Activated CD8-positive, alpha-beta memory T cell treated with anti-CD3 and anti-CD28 coated beads, Interleukin-2, amount 10 ng/mL, durations not matched to agents 7 days and 5 days (primary cell): ENCODE data around the gene STARD8. TPM values are rescaled to one million over a fixed set of nuclear protein-coding genes. Genes with fewer than 3 reads are reported as not detected.
"Not testable (repeated sequence)": the region's sequence is repeated elsewhere in the genome, so short reads cannot be mapped to it uniquely, and the experiment has no call there.

Experiments
- ATAC-seq: fragments of 150-1000 bp; cut with Tn5 transposase; one replicate; pipeline ENCODE4 v1.10.0; 2021; ENCODE audit warnings: moderate library complexity
- CTCF ChIA-PET: fragments of 350-600 bp; sonication (Branson Sonifier 250); formaldehyde crosslinking; loops from one replicate; lab custom pipeline; 2021; ENCODE audit warnings: antibody characterized with exemption; lab: Charles Lee
- DNase-seq: peaks from one replicate; pipeline ENCODE4 v3.0.0-alpha.2; 2020
- H3K27ac Mint-ChIP-seq: one replicate; pipeline ENCODE4 v1.8.0; 2021; ENCODE audit warnings: mild to moderate bottlenecking, mixed read lengths
- H3K27me3 Mint-ChIP-seq: one replicate; pipeline ENCODE4 v1.8.0; 2021; ENCODE audit warnings: mixed read lengths
- H3K36me3 Mint-ChIP-seq: one replicate; pipeline ENCODE4 v1.8.0; 2021; ENCODE audit warnings: mild to moderate bottlenecking, mixed read lengths
- H3K4me1 Mint-ChIP-seq: one replicate; pipeline ENCODE4 v1.8.0; 2021; ENCODE audit warnings: mixed read lengths
- H3K4me3 Mint-ChIP-seq: one replicate; pipeline ENCODE4 v1.8.0; 2021; ENCODE audit warnings: mild to moderate bottlenecking, moderate library complexity, mixed read lengths
- H3K9me3 Mint-ChIP-seq: one replicate; pipeline ENCODE4 v1.8.0; 2022; ENCODE audit warnings: low read depth, mixed read lengths
- total RNA-seq, 2 experiments: library from RNA; stranded (reverse); gene quantifications; one replicate each; pipeline ENCODE4 v1.2.3, GENCODE V29; 2021

Gene STARD8, protein sequence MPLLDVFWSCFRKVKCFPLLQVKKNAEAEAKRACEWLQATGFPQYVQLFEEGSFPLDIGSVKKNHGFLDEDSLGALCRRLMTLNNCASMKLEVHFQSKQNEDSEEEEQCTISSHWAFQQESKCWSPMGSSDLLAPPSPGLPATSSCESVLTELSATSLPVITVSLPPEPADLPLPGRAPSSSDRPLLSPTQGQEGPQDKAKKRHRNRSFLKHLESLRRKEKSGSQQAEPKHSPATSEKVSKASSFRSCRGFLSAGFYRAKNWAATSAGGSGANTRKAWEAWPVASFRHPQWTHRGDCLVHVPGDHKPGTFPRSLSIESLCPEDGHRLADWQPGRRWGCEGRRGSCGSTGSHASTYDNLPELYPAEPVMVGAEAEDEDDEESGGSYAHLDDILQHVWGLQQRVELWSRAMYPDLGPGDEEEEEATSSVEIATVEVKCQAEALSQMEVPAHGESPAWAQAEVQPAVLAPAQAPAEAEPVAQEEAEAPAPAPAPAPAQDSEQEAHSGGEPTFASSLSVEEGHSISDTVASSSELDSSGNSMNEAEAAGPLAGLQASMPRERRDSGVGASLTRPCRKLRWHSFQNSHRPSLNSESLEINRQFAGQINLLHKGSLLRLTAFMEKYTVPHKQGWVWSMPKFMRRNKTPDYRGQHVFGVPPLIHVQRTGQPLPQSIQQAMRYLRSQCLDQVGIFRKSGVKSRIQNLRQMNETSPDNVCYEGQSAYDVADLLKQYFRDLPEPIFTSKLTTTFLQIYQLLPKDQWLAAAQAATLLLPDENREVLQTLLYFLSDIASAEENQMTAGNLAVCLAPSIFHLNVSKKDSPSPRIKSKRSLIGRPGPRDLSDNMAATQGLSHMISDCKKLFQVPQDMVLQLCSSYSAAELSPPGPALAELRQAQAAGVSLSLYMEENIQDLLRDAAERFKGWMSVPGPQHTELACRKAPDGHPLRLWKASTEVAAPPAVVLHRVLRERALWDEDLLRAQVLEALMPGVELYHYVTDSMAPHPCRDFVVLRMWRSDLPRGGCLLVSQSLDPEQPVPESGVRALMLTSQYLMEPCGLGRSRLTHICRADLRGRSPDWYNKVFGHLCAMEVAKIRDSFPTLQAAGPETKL
- 1 to 10 TPM in 1 of 2 experiments, under 1 TPM in 1; 0.64 to 2.3 TPM for total RNA-seq

- H3K27me3 Mint-ChIP-seq = peaks cover 11% of the 10 kb centered on the region
- no peak within 1 kb of the TSS for H3K27ac Mint-ChIP-seq
- CTCF ChIA-PET = no interaction called here
- no peaks in the 10 kb centered on the region for H3K4me1 Mint-ChIP-seq
- no peak within 1 kb of the TSS for H3K4me3 Mint-ChIP-seq
- H3K9me3 Mint-ChIP-seq = no peaks in the 10 kb centered on the region
- H3K36me3 Mint-ChIP-seq = no peaks in the 10 kb centered on the region
- no peak for DNase-seq
- no peak for ATAC-seq
These were observed at the start of gene STARD8 for GRCh38 chrX:68647156-68647957. Gene STARD8 (plus strand): TSS chrX:68647666. CDS start chrX:68647883, 217 bp downstream.

DNA sequence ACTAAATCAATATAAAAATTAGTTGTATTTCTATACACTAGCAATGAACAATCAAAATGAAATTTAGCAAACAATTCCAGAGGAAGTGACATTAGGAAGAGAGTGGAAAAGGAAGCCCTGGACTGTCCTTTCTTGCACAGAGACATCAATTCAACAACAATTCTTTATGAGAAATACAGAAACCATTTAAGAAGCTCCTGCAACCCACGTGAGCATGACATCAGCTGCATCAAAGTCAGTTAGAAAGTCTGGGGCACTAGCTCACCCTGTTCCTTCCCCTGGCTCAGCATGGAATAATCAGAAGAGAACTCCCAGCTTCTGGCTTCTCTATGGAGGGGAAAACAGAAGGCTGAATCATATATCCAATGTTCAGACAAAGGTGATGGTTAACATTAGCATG, 48.6 kb upstream of the STARD8 start:
- DNase-seq = no peak
- H3K27ac Mint-ChIP-seq = no peak overlapping the region
- no peak for ATAC-seq
- H3K9me3 Mint-ChIP-seq = no peaks in the 10 kb centered on the region
- CTCF ChIA-PET = no interaction called here
- H3K27me3 Mint-ChIP-seq = no peaks in the 10 kb centered on the region
- no peaks in the 10 kb centered on the region for H3K4me1 Mint-ChIP-seq
- H3K4me3 Mint-ChIP-seq = no peak overlapping the region
- no peaks in the 10 kb centered on the region for H3K36me3 Mint-ChIP-seq

GRCh38 chrX:68599256-68600152, 48.0 kb upstream of the STARD8 start:
- no peak overlapping the region for H3K4me3 Mint-ChIP-seq
- H3K27ac Mint-ChIP-seq = no peak overlapping the region
- CTCF ChIA-PET = interaction anchor here (0.6 kb wide), 1 partner anchor 621 kb away, joined by 3 read pairs; no protein-coding TSS in a partner anchor
- no peaks in the 10 kb centered on the region for H3K36me3 Mint-ChIP-seq
- H3K4me1 Mint-ChIP-seq = no peaks in the 10 kb centered on the region
- ATAC-seq (no peak), DNase-seq (no peak)
- H3K9me3 Mint-ChIP-seq = no peaks in the 10 kb centered on the region
- no peaks in the 10 kb centered on the region for H3K27me3 Mint-ChIP-seq

DNA sequence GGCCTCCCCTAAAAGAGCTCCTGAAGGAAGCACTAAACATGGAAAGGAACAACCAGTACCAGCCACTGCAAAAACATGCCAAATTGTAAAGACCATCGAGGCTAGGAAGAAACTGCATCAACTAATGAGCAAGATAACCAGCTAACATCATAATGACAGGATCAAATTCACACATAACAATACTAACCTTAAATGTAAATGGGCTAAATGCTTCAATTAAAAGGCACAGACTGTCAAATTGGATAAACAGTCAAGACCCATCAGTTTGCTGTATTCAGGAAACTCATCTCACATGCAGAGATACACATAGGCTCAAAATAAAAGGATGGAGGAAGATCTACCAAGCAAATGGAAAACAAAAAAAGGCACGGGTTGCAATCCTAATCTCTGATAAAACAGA, 43.2 kb upstream of the STARD8 start:
- H3K36me3 Mint-ChIP-seq, ATAC-seq: not testable (repeated sequence)

DNA sequence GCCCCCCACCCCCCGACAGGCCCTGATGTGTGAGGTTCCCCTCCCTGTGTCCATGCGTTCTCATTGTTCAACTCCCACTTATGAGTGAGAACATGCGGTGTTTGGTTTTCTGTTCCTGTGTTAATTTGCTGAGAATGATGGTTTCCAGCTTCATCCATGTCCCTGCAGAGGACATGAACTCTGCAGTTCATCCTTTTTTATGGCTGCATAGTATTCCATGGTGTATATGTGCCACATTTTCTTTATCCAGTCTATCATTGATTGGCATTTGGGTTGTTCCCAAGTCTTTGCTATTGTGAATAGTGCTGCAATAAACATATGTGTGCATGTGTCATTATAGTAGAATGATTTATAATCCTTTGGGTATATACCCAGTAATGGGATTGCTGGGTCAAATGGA, 32.7 kb upstream of the STARD8 start:
- H3K9me3 Mint-ChIP-seq, CTCF ChIA-PET, H3K36me3 Mint-ChIP-seq: not testable (repeated sequence)

More for the DNA sequence above, 43.2 kb upstream of the STARD8 start:
- CTCF ChIA-PET, H3K27ac Mint-ChIP-seq, H3K27me3 Mint-ChIP-seq, H3K4me1 Mint-ChIP-seq, H3K4me3 Mint-ChIP-seq, DNase-seq, H3K9me3 Mint-ChIP-seq: not testable (repeated sequence)

DNA sequence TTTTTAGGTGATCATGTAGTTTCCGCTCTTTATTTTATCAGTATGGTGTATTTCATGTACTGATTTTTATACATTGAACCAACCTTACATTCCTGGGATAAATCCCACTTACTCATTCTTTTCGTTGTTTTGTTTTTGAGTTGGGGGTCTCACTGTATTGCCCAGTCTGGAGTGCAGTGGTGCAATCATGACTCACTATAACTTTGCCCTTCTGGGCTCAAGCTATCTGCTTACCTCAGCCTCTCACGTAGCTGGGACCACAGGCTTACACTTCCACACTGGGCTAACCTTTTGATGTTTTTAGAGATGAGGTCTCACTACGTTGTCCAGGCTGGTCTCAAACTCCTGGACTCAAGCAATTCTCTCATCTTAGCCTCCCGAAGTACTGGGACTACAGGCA, 19.5 kb upstream of the STARD8 start:
- Mint-ChIP-seq H3K9me3 (no peaks in the 10 kb centered on the region), H3K27me3 (no peaks in the 10 kb centered on the region), H3K4me1 (no peaks in the 10 kb centered on the region), H3K36me3 (no peaks in the 10 kb centered on the region), H3K4me3 (no peak overlapping the region), H3K27ac (no peak overlapping the region)
- CTCF ChIA-PET = no interaction called here
- ATAC-seq = no peak
- no peak for DNase-seq

More for the DNA sequence above, 32.7 kb upstream of the STARD8 start:
- not testable (repeated sequence) for H3K27me3 Mint-ChIP-seq, H3K27ac Mint-ChIP-seq, H3K4me1 Mint-ChIP-seq, H3K4me3 Mint-ChIP-seq, DNase-seq, ATAC-seq

DNA sequence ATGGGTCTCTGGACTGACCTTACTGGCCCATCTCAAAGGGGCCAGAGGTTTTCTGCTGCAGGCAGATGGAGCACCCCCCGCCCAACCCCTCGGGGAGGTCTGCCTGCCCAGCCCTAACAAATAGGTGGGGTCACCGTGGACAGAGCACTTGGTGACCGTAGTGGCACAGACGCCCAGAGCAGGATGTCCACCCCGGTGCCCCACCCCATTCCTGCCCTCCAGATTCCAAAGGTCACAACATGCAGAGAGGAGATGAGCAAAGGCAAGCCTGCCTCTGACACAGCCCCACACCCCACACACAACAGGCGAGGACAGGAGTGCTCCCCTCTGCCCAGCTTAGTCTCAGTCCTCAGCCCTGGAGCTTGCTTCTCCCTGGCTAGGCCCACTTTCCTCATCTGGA, 17.5 kb upstream of the STARD8 start:
- ATAC-seq, H3K27me3 Mint-ChIP-seq, DNase-seq, H3K36me3 Mint-ChIP-seq, H3K4me3 Mint-ChIP-seq, H3K9me3 Mint-ChIP-seq, H3K27ac Mint-ChIP-seq, CTCF ChIA-PET, H3K4me1 Mint-ChIP-seq: not testable (repeated sequence)

DNA sequence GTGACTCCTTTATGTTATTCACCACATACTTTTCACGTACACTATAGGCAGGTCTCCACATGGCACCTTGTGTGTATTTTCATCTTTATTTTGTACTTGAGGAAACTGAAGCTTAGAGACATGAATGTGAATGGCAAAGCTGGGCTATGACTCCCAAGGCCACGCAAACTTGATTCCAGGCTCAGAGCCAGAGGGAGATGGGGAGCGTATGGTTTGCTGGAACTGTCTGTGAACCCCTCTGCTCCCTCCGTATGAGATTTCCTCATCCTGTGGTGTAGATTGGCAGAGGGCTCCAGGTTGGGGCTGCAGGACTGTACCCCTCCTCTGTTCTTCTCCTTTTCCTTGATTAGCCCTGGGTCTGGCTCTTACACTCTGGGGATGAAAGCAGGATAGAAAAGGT, 16.1 kb upstream of the STARD8 start:
- Mint-ChIP-seq H3K27me3 (no peaks in the 10 kb centered on the region), H3K27ac (no peak overlapping the region), H3K36me3 (no peaks in the 10 kb centered on the region), H3K9me3 (no peaks in the 10 kb centered on the region), H3K4me1 (no peaks in the 10 kb centered on the region), H3K4me3 (no peak overlapping the region)
- no peak for DNase-seq
- ATAC-seq = no peak
- CTCF ChIA-PET = no interaction called here

GRCh38 chrX:68632491-68632890, 15.0 kb upstream of the STARD8 start:
- ATAC-seq = no peak
- no peak overlapping the region for H3K27ac Mint-ChIP-seq
- H3K36me3 Mint-ChIP-seq = no peaks in the 10 kb centered on the region
- DNase-seq = no peak
- no peak overlapping the region for H3K4me3 Mint-ChIP-seq
- no peaks in the 10 kb centered on the region for H3K27me3 Mint-ChIP-seq
- no peaks in the 10 kb centered on the region for H3K4me1 Mint-ChIP-seq
- no peaks in the 10 kb centered on the region for H3K9me3 Mint-ChIP-seq
- CTCF ChIA-PET = no interaction called here

- CTCF ChIA-PET = no interaction called here
- Mint-ChIP-seq H3K27me3 (no peaks in the 10 kb centered on the region), H3K4me3 (no peak overlapping the region), H3K27ac (no peak overlapping the region), H3K4me1 (no peaks in the 10 kb centered on the region), H3K36me3 (no peaks in the 10 kb centered on the region), H3K9me3 (no peaks in the 10 kb centered on the region)
- ATAC-seq (no peak), DNase-seq (no peak)
These were observed 13.5 kb upstream of the STARD8 start for GRCh38 chrX:68633981-68634380.

GRCh38 chrX:68634649-68635227, 12.7 kb upstream of the STARD8 start:
- no peaks in the 10 kb centered on the region for H3K27me3 Mint-ChIP-seq
- H3K27ac Mint-ChIP-seq = no peak overlapping the region
- H3K9me3 Mint-ChIP-seq = no peaks in the 10 kb centered on the region
- H3K4me3 Mint-ChIP-seq = no peak overlapping the region
- CTCF ChIA-PET = no interaction called here
- DNase-seq (no peak), ATAC-seq (no peak)
- no peaks in the 10 kb centered on the region for H3K36me3 Mint-ChIP-seq
- H3K4me1 Mint-ChIP-seq = no peaks in the 10 kb centered on the region

DNA sequence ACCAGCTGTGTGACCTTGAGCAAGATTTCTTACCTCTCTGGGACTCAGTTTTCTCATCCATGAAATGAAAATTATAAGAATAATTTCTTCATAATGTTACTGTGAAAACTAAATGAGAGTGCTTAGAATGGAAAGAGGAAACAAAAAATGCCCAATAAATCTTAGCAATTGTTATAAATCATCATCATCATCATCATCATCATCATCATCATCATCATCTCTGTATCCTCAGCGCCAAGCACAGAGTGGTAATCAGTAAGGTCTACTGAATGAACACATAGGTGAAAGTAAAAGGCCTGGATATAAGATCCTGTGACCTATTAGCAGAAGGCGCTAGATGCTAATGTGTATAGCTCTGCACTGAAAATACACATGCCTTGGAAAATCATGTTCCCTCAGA, 6.8 kb upstream of the STARD8 start:
- CTCF ChIA-PET = no interaction called here
- ATAC-seq (no peak), DNase-seq (no peak)
- Mint-ChIP-seq H3K4me1 (no peaks in the 10 kb centered on the region), H3K4me3 (no peak overlapping the region), H3K9me3 (no peaks in the 10 kb centered on the region), H3K27me3 (no peaks in the 10 kb centered on the region), H3K27ac (no peak overlapping the region), H3K36me3 (no peaks in the 10 kb centered on the region)
